Muscle of leg (tissue), 11 donors: Measurements from ENCODE around the gene TMEM9. TPM values are rescaled to one million over a fixed set of nuclear protein-coding genes. Genes with fewer than 3 reads are reported as not detected.
A peak's percentile ranks its signal among the peaks of the same experiment; 100 is the strongest.

Source experiments
- DNase-seq: peaks from one replicate; pipeline ENCODE4 v3.0.0; 2013
- H3K27ac ChIP-seq: one replicate; pipeline ENCODE4 v1.5.1; 2013; ENCODE audit warnings: mild to moderate bottlenecking, low read length, control low read depth
- H3K27me3 ChIP-seq: one replicate; pipeline ENCODE4 v1.6.1; 2013; ENCODE audit warnings: low read length; ENCODE audit not compliant: control insufficient read depth, insufficient read depth
- H3K36me3 ChIP-seq: one replicate; pipeline ENCODE4 v1.6.1; 2013; ENCODE audit warnings: low read length; ENCODE audit not compliant: control insufficient read depth, insufficient read depth
- H3K4me1 ChIP-seq: one replicate; pipeline ENCODE4 v1.6.1; 2013; ENCODE audit warnings: low read length; ENCODE audit not compliant: control insufficient read depth, insufficient read depth
- H3K4me3 ChIP-seq: one replicate; pipeline ENCODE4 v1.5.1; 2013; ENCODE audit warnings: low read length, control low read depth
- H3K9me3 ChIP-seq: replicated peaks from 2 replicates; pipeline ENCODE4 v1.6.1; 2013; ENCODE audit warnings: low read depth, low read length; ENCODE audit not compliant: control insufficient read depth
- WGBS: methylation state at CpG from one replicate; pipeline ENCODE4 v1.1.5; 2013; ENCODE audit warnings: missing lambda C conversion rate; ENCODE audit not compliant: insufficient coverage; 5-methylcytosine and 5-hydroxymethylcytosine counted together
- polyA plus RNA-seq, 8 donors: library from polyadenylated mRNA; unstranded; fragments of 120-200 nt; gene quantifications; one replicate each; pipeline versions ENCODE4 v1.2.1 to v1.2.3, GENCODE V29; 2013; ENCODE audit warnings: inconsistent platforms in 1 of 8, low replicate concordance in 1 of 8; ENCODE audit not compliant: insufficient read length in 8 of 8, insufficient read depth in 1 of 8
- total RNA-seq: library from RNA; stranded (reverse); fragments of 120-200 nt; gene quantifications from one replicate; pipeline ENCODE4 v1.2.4, GENCODE V29; 2013

The TMEM9 gene
- total and polyA plus RNA-seq, 9 donors, result 50.3 to 83.1 (median 70.2) TPM

DNA sequence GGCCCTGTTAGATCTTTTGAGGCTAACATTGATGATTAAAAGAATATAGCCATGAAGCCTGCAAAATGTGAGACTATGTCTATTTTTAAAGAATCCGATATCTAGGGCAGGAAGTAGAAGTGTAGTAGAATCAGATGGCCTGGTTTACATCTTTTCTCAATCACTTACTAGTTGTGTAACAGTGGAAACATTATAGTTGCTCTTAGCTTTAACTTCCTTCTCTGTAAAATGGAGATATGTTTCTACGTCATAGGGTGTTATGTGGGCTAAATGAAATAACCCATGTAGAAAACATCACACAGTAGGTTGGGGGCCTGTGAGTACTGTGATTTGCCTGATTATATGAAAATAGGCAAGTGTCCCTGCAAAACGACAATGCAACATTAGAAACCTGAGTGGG lies 31.9 kb upstream of the TMEM9 start:
- no CpG with 5 or more reads among the region's 3 CpGs for whole genome bisulfite sequencing
- no peak overlapping the region for H3K27ac ChIP-seq
- H3K4me1 ChIP-seq, result peaks cover 26% of the 10 kb centered on the region
- peaks cover 8% of the 10 kb centered on the region for H3K27me3 ChIP-seq
- no peaks in the 10 kb centered on the region for H3K36me3 ChIP-seq
- no peaks in the 10 kb centered on the region for H3K9me3 ChIP-seq
- DNase-seq, result no peak
- H3K4me3 ChIP-seq, result no peak overlapping the region

- Histone ChIP-seq H3K4me1 (peaks cover 23% of the 10 kb centered on the region), H3K27me3 (peaks cover 6% of the 10 kb centered on the region), H3K27ac (no peak overlapping the region), H3K4me3 (no peak overlapping the region), H3K36me3 (no peaks in the 10 kb centered on the region), H3K9me3 (no peaks in the 10 kb centered on the region)
- WGBS, result 90% methylated on average over 2 of the region's 5 CpGs
- DNase-seq, result no peak
These were observed 31.4 kb upstream of the TMEM9 start for GRCh38 chr1:201185527-201186128.

GRCh38 chr1:201185123-201185453 lies 30.8 kb upstream of the TMEM9 start:
- H3K27ac ChIP-seq, result peak overlapping the region; percentile 53
- H3K36me3 ChIP-seq, result no peaks in the 10 kb centered on the region
- 33% methylated on average over 2 of the region's 3 CpGs for WGBS
- H3K27me3 ChIP-seq, result peaks cover 6% of the 10 kb centered on the region
- H3K9me3 ChIP-seq, result no peaks in the 10 kb centered on the region
- peaks cover 21% of the 10 kb centered on the region for H3K4me1 ChIP-seq
- H3K4me3 ChIP-seq, result no peak overlapping the region
- no peak for DNase-seq

DNA sequence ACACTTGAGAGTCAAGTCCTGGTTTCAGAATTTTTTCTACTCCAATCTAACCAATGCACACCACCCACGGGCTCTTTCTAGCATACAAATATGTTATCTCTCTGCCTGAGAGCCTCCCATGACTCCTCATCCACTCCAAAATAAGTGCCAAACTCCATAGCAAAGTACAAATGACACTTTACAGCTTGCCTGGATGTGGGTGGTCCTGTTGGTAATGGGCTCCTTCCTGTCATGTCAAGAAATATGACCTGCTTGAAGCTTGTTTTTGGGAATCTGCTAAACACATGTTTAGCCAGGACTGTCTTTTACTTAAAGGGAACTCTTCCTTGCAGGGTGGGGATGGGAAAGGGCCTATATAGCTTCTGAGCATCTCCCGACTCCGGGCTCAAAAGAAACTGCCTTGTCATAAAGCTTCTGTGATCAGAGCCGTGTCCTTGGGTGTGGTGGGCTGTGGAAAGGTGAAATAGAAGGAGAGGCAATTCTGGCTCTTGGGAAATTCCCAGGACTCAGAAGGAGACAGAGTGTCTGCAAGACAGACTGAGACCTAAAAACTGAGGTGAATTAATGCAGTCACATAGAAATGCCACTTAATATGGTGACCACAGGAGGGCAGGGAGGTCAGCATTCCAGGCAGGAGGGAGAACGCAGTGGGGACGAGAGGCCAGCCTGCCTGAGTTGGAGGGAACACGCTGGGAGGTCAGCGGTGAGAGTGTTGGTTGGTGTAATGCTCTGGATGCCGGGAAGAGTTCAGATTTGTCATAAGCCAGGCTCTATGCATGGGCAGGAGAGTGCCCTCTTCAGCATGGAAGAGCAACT lies 30.2 kb upstream of the TMEM9 start:
- H3K27me3 ChIP-seq, result peaks cover 6% of the 10 kb centered on the region
- H3K36me3 ChIP-seq, result no peaks in the 10 kb centered on the region
- H3K4me3 ChIP-seq, result no peak overlapping the region
- peak; percentile 42 for DNase-seq
- no peaks in the 10 kb centered on the region for H3K9me3 ChIP-seq
- 35% methylated on average over 9 of the region's 9 CpGs for WGBS
- peaks cover 21% of the 10 kb centered on the region for H3K4me1 ChIP-seq
- peak overlapping the region; percentile 45 for H3K27ac ChIP-seq

DNA sequence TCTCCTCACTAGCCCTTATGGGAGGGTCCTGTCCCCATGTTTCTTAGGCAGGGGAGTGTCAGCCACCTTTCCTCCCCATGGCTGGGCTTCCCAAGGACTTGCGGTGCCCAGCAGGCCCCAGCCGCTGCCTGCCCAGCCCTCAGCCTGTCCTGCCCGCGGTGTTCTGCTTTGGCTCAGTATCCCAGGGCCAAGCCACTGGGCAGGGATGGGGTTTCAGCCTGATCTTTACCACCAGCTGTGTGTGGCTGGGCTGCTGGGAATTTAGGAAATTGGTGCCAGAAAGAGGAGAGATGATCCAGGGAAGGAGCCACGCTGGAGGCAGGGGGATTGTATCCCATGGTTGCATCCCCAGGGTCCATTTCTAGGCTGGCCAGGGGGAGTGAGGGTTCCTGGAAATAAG lies 29.5 kb upstream of the TMEM9 start:
- 86% methylated on average over 4 of the region's 5 CpGs for WGBS
- Histone ChIP-seq H3K27ac (peak overlapping the region; percentile 33), H3K9me3 (no peaks in the 10 kb centered on the region), H3K36me3 (no peaks in the 10 kb centered on the region), H3K4me3 (no peak overlapping the region), H3K4me1 (peaks cover 21% of the 10 kb centered on the region), H3K27me3 (peaks cover 2% of the 10 kb centered on the region)
- DNase-seq, result no peak

- peaks cover 2% of the 10 kb centered on the region for H3K27me3 ChIP-seq
- no peak overlapping the region for H3K4me3 ChIP-seq
- H3K27ac ChIP-seq, result no peak overlapping the region
- H3K4me1 ChIP-seq, result peaks cover 21% of the 10 kb centered on the region
- WGBS, result 100% methylated on average over 1 of the region's 3 CpGs
- H3K36me3 ChIP-seq, result no peaks in the 10 kb centered on the region
- no peaks in the 10 kb centered on the region for H3K9me3 ChIP-seq
- DNase-seq, result no peak
These were observed 28.9 kb upstream of the TMEM9 start for GRCh38 chr1:201183209-201183608.

- DNase-seq, result no peak
- no peaks in the 10 kb centered on the region for H3K36me3 ChIP-seq
- peaks cover 2% of the 10 kb centered on the region for H3K27me3 ChIP-seq
- WGBS, result no CpG with 5 or more reads among the region's 2 CpGs
- H3K9me3 ChIP-seq, result no peaks in the 10 kb centered on the region
- no peak overlapping the region for H3K4me3 ChIP-seq
- peaks cover 24% of the 10 kb centered on the region for H3K4me1 ChIP-seq
- no peak overlapping the region for H3K27ac ChIP-seq
These were observed 27.5 kb upstream of the TMEM9 start for GRCh38 chr1:201181726-201182125.

DNA sequence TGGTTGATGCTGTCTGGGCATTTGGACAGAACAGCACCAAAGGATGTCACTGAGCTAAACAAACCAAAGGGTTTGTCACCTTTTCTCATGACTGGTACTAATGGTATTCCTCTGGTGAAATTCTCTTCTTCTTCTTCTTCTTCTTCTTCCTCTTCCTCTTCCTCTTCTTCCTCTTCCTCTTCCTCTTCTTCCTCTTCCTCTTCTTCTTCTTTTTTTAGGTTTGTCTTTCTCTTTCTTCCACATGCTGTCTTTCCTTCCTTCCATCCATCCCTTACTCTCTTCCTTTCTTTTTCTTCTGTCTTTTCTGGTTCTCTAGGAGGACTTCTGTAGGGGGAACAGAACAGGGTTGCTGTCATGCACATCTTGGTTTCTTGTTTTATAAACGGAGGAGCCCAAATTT lies 27.0 kb upstream of the TMEM9 start:
- Histone ChIP-seq H3K36me3 (no peaks in the 10 kb centered on the region), H3K4me1 (peaks cover 25% of the 10 kb centered on the region), H3K27me3 (peaks cover 2% of the 10 kb centered on the region), H3K27ac (peak overlapping the region; percentile 43), H3K4me3 (no peak overlapping the region), H3K9me3 (no peaks in the 10 kb centered on the region)
- no CpG with 5 or more reads among the region's 1 CpG for WGBS
- no peak for DNase-seq

- 54% methylated on average over 5 of the region's 6 CpGs for WGBS
- peaks cover 2% of the 10 kb centered on the region for H3K27me3 ChIP-seq
- H3K9me3 ChIP-seq, result no peaks in the 10 kb centered on the region
- no peak overlapping the region for H3K4me3 ChIP-seq
- peak overlapping the region; percentile 43 for H3K27ac ChIP-seq
- DNase-seq, result peak; percentile 54
- peaks cover 25% of the 10 kb centered on the region for H3K4me1 ChIP-seq
- no peaks in the 10 kb centered on the region for H3K36me3 ChIP-seq
These were observed 26.6 kb upstream of the TMEM9 start for GRCh38 chr1:201180901-201181300.

DNA sequence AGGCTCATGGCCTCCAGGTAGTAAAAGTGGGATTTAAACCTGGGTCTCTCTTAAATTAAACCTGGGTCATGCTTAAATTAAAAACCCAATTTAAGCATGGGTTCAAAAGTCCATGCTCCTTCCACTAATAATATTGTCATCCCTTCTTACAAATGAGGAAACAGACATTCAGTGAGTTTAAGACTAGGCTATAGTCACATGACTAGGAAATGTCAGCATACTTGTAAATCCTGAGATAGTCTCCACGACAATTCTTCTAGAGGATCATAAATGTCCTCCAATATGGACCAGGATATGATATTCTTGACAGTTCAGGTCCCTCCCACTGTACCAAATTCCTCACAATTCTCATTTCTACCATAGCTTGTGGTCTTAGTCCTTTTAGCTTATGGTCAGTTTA lies 25.9 kb upstream of the TMEM9 start:
- H3K36me3 ChIP-seq, result no peaks in the 10 kb centered on the region
- no CpG with 5 or more reads among the region's 1 CpG for WGBS
- H3K9me3 ChIP-seq, result no peaks in the 10 kb centered on the region
- no peak overlapping the region for H3K27ac ChIP-seq
- peaks cover 2% of the 10 kb centered on the region for H3K27me3 ChIP-seq
- H3K4me1 ChIP-seq, result peaks cover 21% of the 10 kb centered on the region
- no peak for DNase-seq
- H3K4me3 ChIP-seq, result no peak overlapping the region
